Activated CD4-positive, CD25-positive, alpha-beta regulatory T cell (primary cell): ENCODE data around the gene SEC22C.

Source experiments
- DNase-seq, 4 experiments: peaks; one replicate each; lab custom pipeline; 2025; lab: John Stamatoyannopoulos, UW

The SEC22C gene

DNA sequence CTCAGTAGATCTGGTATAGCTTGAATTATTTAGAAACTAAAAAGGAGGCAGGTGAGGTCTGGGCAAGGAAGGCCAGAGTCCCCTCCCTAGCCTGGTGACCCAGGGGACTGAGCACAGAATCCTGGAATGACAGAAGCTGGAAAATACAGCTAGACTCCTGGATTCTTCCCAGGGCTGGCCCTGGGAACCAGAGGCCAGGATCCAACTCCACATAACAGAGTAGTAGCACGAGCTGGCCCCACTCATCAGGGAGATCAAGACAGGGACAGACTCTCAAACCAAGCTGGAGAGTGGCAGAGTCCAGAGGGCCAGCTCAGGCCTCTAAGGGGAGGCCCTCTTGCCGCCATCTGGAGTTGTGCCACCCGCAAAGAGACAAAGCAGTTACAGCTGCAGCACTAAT is 68.6 kb downstream of the SEC22C start:
- DNase-seq: no peak

DNA sequence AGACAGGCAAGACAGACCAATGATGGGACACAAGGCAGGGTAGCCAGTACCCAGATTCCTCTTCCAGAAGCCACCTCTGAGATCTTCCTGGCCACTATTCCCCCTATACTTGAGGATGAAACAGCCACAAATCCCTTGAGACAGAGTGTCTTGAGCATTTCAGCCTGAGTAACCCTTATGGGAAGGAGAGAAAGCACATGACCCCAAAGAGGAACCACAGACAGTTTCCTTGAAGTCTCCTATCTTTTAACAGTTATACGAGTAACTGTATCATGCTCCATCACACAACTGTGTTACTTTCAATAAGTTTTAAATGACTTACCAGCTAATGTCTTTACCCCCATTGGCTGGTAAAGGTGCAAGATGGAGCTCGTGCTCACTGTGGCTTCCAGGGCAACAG is 70.0 kb downstream of the SEC22C start:
- DNase-seq: no peak

DNA sequence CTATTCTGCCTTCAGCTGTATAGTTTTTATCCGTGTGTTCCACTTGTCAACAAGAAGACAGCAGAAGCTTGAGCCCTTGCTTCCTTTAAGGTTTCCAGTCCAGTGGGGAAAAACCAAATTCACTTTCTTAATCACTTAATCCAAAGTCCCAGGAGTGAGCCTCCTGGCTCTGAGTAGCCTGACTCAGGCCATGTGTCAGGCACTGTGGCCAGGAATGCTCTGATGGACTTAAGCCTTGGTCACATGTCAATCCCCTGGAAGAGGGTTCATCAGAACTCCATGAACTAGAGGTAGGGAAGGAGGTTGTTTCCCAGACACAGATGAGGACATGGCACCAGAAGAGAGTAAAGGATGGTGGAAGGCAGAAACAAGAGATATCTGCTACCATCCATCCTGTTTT is 70.6 kb downstream of the SEC22C start:
- DNase-seq: no peak

DNA sequence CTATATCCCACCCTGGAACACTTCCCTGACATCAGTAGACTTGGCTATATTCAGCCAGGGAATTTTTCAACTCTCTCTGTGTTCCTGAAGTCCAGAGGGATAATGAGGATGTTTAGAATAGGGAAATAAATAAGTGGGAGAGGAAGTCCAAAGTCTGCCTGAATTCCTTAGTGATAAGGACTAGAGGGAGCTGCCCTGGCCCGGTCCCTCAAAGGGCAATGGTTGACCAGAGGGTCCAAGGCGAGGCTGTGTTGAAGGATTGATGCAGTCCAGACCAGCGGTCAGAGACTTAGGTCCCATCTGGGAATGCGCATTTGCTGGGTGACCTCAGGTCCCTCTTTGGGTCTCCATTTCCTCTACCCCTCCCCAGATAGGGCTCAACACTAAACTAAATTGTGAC is 71.4 kb downstream of the SEC22C start:
- no peak for DNase-seq

DNA sequence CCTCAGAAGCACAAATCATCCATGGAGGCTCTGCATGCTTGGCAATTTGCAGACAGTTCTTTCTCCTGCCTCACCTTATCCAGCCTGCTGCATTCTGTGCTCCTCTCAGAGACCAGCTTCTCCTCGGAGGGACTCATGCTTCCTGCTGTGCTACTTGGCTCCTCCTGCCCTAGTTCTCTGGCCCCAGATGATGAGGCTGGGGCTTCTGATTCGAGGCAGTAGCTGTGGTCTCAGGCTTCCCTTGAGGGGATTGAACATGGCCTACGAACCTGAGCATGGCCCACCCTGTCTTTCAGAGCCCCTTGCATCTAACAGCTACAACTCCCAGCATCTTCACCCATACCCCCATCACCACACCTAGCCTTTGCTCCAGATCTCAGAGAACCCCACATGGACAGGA is 72.7 kb downstream of the SEC22C start:
- DNase-seq: no peak

DNA sequence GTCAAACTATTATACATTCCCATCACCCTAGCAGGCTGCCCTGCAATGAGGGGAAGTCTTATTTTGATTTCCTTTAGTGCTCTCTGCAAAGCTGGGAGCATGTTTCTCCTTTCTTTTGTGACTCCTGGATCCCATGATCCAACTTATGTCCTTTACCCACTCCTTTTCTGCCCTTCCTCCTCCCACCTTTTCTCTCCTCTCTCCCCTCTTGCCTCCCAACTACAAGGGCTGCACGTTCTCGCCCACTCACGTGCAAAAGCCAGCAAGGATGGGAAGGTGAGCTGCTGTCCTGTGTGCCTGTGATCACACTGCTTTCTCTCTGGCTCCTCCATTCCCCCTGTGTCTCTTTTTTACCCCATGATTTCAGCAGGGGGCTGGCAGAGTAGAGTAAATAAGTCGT is 73.2 kb downstream of the SEC22C start:
- DNase-seq: no peak

DNA sequence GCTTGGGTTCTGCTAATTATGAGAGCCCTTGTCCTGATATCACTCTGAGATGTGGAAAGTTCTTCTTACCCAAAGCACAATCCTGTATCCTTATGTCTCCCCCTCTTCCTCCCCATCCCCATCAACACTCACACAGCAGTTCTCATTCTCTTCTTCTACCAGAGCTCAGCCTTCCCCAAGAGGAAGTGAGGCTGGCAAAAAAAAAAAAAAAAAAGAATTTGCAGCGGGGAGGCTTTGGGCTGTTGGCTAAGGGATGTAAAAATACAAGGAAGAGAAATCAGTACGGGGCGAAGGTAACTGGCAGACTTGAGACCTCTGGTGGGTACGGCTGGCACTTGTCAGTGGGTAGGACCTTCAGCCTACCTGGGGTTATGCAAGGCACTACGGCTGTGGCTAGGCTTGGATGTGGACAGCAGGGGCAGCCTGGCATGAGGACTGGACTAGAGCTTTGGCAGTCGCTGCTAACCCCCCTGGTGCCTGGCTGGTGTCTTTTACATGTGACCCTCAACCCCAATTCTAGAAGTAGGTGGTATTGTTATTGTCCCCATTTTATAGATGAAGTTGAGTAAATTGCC is 73.9 kb downstream of the SEC22C start:
- DNase-seq: no peak

DNA sequence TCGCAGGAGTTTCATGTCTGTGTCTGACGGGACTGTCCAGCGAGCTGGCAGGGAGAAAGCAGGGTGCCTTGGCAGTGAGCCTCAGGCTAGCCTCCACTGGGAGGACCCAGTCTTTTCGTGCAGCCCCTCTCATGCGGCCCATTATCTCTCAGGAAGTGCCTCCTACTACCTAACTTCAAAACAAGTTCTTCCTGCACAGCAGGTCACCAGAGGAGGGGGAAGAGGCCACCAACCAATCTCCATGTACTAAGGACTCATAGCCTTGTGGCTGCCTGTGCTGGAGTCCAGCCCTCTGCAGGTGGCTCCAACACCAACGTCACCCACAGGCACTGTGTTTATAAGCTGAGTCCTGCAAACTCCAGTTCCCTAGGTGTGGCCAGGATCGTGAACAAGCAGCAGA is 74.5 kb downstream of the SEC22C start:
- DNase-seq: no peak

DNA sequence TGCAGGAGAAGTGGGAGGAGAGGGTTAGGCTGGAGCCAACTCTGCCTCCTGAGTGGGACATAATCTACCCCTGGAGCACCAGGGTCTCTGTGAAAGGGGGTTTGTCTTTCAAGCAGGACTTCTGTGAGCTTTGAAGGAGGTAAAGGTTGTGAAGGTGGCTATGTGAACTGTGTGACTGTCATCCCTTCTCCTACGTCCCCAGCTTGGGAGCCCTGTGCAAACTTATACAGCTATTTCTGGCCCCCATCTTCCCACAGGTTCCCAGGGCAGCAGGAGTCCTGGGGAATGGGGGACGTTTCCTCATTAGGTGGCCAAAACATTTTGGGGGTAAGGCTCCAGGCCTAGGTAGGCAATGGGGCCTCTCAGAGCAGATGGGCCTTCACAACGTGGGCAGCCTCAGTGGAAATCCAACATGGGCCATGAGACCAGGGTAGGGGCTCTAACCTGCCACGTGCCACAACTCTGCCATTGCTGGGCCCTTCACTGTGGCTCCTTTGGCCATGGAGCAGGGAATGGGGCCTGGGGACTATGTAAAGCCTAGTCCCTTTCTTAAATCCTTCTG is 75.8 kb downstream of the SEC22C start:
- no peak for DNase-seq

DNA sequence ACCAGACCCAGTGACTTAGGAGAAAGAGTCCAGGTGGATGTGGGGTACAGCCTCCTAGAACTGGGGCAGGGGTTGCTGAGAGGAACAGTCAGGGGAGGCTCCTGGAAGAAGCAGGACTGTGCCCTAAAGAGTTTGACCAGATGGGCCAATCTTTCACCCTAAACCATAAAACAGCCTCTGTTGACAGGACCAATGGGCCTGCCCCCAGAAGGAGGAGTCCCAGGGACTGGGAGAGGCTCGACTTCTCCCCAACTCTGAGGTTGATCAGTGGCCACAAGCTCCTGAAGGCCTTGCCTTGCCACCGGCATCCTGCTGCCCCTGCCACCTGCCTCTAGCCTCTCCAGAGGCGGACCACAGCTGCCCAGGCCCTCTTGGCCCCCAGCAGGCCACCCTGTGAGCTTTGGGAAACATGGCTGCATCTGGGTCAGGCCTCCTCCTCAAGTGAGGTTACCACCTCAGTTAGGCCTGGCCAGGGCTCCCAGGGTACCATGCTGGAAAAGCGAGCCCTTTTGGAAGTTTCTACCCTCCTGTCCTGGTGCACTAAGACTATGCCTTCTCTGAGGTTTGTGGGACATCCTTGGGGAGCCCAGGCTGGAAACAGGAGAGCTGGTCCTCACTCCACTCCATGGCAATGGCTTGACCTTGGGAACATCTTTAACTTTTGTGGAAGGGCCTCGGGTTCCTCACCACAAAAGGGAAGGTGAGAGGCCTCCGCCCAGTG is 76.5 kb downstream of the SEC22C start:
- no peak for DNase-seq

DNA sequence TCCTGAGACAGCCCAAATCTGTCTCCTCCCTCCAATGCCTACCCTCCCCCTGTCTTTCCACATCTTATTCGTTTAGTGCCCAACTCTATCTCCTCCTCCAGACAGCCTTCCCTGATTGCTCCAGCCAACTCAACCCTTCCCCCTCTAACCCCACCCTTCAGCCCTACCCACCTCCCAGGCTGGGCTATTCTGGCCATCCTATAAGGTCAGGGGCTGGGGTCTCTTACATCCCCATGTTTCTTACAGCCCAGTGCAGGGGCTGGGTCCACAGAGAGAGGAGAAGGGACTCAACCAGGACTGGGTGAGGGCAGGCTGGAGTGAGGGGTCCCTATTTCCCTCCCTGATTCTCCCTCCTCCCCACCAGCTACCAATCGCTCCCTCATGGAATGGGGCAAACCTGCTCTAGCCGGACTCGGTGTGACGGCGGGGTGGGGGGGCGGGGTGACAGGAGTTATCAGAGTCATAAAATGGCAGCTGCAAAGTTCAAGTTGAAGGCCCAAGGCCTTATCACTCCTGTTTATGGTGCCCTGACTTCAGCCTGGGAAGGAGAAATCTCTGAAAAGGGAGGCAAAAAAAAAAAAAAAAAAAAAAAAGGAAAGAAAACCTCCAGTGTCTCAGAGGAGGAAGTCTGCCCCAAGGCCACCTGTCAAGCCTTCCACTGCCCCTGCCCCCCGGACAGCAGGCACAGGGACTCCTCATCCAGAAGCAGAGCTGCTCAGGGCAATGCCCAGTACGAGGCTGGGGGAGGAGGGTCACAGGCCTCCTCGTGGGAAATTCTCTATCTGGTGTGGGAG is 77.2 kb downstream of the SEC22C start:
- no peak for DNase-seq

DNA sequence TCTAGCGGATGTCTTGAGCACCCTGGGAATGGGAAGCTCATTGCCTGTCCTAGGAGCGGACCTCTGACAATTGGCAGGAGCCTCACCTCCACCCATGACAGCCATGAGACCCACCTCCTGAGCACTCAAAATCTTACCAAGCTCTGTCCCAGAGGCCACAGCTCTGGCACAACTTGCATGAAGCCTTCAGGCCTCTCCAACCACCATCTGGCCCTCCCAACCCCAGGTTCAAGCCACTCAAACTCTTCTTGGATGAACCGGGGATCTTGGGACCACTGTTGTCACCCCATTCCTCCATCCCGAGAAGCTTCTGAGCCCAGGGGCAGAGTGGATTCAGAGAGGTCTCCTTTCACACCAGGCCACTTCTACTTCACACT is 77.8 kb downstream of the SEC22C start:
- DNase-seq: no peak

DNA sequence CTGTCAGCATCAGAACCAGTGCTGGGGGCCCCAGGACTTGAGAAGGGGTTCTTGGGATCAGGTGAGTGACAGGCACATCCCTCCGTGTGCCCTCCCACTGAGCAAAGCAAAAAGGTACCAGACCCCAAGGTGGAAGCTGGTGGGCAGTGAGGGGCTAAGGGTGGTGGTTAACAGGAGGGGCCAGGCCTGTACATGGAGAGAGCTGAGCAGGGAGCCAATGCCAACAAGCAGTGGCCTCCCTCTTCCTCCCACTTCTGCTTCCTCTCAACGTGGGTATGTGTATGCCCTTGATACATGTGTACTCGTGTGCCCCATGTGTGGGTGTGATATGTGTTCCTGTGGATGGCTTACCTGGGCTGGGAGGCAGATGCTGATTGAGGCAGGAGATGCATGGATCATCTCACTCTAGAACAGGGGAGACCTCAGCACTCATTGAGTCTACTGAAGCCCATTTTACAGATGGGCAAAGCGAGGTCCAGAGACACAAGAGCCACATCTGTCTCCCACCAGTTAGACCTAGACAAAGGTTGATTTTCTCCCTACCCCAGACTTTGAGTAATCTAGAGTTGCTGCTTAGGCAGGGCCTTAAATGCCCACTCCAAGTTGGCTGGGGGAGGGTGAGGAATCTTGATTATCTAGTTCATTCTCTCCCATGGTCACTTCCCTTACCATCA is 78.4 kb downstream of the SEC22C start:
- no peak for DNase-seq

DNA sequence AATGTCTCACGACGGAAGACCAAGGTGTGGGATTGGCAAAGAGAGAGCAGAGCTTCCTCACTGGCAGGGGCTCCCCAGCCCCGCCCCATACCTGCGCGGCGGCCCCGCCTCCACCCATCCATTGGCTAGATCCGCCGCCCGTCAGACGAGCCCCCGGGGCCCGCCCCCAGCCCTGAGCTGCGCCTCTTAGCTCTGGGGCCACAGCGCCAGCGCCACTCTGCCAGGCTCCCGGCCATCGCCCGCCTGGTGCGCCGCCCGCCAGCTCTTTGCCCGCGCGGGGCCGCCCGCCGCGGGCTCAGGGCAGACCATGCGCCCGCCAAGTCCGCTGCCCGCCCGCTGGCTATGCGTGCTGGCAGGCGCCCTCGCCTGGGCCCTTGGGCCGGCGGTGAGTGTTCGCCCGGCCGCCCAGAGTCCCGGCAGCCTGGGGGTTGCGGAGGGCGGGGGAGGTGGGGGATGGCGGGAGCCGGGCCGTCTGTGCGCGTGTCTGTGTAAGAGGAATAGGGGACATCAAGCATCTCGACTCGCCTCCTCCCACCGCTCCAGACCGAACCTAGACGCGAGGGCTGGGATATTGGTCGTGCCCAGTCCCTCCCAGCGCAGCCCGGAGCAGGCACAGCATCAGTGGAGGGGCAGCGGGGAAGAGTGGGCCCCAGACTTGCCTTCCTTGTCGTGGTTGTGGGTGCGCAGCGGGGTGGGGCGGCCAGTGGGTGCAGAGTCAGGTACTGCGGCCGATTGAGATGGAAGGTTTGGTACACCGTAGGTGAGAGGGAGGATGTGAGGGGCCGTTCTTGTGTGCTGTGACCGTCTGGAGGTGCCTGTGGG is 79.1 kb downstream of the SEC22C start, which contains the start of gene VIPR1:
TSS of gene VIPR1 (plus strand) at position 215 of the 822 bp plus-strand sequence. CDS start at position 308, 93 bp downstream.
- DNase-seq: peak; percentile 74 to 86 (median 82)

DNA sequence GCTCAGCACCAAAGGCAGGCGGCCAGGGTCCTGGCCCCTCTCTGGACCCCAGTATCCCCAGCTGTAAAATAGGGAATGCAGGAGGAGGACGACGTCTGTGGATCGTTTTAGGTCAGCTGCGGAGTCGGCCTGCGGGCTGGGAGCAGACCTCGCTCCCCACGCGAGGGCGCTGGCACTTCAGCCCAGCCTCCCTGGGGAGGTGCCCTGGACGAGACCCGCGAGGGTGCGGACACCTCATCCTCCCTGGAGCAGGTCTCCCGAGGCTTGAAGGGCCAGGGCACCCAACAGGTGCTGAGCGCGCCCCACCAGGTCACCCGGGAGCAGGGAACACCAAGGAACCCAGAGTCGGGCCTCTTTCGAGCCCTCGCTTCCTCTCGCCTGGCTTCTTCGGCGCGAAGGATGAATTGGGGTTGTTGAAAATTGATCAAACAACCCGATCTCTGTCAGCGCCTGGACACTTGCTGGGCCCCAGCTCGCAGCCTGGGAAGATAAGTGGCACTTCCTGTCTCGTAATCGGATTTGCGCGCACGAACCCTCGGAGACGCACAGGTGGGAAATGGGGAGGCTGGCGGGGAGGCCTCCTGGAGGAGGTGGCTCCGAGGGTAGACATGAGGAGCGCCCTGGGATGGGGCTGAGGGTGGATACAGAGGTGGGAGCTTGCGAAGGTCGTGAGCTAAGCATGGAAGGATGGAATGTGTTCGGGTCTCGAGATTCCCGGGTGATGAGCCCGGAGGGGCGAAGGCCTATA is 79.9 kb downstream of the SEC22C start:
- DNase-seq: peak; percentile 20 to 47 (median 31)

DNA sequence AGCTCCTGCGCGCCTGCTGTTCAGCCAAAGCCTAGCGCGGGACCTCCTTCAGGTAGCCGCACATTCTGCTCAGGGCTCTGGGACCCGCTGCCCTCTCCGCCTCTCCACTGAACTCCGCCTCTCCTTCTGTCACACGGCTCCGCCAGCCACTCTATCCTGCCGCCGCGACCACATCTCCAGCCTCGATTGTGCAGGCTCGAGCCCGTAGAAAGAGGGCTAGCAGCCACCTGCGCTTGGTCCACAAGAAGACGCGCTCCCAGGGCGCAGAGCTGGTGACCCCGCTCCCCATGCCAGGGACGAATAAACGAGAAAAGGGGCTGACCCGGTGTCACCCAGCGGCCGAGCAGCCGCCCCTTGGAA is 80.5 kb downstream of the SEC22C start:
- no peak for DNase-seq

DNA sequence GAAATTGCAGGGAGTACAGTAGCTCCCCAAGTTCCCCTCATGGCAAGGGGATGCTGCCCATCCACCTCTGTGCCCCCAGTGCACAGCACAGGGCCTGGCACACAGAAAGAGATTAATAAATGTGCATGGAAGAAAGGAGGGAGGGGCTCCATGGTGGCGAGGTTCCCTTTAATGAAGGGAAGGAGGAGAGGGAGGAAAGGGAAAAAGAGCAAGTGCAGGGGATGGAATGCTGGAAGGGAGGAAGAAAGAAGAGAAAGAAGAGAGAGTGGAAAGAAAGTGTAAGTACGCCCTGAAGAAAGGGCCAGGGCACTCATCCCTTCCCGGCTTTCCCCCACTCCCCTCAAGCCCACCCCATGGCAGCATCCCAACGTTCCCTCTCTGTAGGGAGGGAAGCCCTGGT is 80.9 kb downstream of the SEC22C start:
- no peak for DNase-seq

DNA sequence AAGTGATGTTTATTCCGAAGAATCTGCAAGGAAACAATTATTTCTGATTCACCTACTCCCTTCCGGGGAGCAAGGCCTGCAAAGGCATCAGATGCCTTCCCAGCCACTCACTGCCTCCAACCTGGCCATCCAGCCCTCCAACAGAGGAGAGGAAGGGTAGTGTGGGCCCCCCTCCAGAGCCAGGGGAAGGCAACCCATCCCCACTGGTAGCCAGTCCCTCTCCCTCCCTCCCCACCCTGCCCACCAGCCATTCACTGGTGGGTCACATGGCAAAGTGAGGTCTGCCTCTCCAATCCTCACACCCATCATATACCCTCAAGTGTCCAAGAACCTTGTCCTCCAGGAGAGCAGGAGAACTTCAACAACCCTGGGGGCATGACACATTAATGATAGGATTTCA is 81.7 kb downstream of the SEC22C start:
- DNase-seq: no peak

DNA sequence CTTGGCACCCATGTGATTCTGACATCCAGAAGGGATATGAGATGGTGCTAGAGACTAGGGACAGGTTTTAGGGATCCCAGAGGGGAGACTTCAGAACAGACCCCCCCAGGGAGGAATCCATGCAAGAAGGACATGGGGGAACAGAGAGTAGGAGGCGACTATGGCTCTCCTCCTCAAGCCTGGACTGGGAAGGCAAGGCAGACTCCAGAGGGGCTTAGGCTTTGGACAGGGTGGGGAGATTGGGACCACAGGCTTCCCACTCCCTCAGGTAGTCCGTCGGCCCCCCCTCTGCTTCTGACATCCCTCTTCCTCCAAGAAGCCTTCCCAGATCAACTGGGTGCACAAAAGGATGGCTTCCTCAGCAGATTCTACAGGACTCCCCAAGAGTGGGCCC is 82.3 kb downstream of the SEC22C start:
- DNase-seq: no peak

DNA sequence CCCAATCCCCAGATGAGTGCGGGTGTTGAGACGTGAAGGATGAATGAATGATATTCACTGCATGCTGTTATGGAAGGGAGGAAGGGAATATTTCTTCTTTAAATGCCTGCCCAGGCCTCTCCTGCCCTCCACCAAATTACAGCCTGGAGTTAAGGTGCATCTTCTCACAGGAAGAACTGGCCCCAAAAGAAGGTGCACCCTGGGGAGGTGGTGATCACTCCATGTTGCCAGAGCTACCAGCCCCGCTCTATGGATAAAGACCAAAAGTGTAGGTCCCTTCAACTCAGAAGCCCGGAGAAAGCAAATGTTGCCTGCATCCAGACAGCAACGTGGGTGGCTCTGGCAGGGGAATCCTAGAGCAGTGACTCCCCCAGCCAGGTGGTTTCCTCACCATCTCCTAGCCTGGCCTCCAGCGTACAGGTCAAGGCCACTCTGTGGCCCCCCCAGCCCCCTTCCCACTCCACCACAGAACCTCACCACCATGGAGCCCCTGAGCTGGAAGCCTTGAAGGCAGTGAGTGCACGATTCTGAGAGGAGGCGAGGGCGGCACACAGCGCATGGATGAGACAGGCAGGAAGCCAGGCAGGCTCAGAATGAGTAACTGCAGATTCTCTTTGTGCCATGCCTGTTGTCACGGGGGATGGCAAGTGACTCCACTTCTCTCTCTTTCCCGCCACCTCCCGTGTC is 82.8 kb downstream of the SEC22C start:
- DNase-seq: no peak
